Upper lobe of left lung (tissue), 6 donors: ENCODE data around the gene CCDC172. TPM values are rescaled to one million over a fixed set of nuclear protein-coding genes. Genes with fewer than 3 reads are reported as not detected.

Source experiments
- ATAC-seq, 2 donors: fragments of 200-7000 bp; cut with Tn5 transposase; one replicate each; pipeline ENCODE4 v1.9.1; 2022; ENCODE audit warnings: mild to moderate bottlenecking in 2 of 2, moderate library complexity in 2 of 2; ENCODE audit not compliant: low FRiP score in 2 of 2
- DNase-seq, 2 donors: peaks; one replicate each; pipeline ENCODE4 v3.0.0-alpha.2; 2019 to 2020
- H3K27ac ChIP-seq, 4 donors: fragments of 200-600 bp; sonication (generic); one replicate each; pipeline ENCODE4 v1.5.1; 2016 to 2019
- H3K27me3 ChIP-seq, 4 donors: fragments of 200-600 bp; sonication (generic); one replicate each; pipeline ENCODE4 v1.5.1; 2017 to 2019
- H3K36me3 ChIP-seq, 4 donors: fragments of 200-600 bp; sonication (generic); one replicate each; pipeline ENCODE4 v1.5.1; 2016 to 2019
- H3K4me1 ChIP-seq, 4 donors: fragments of 200-600 bp; sonication (generic); one replicate each; pipeline ENCODE4 v1.5.1; 2018 to 2019
- H3K4me3 ChIP-seq, 4 donors: fragments of 200-600 bp; sonication (generic); one replicate each; pipeline ENCODE4 v1.5.1; 2017 to 2019; ENCODE audit warnings: mild to moderate bottlenecking in 2 of 4, moderate library complexity in 1 of 4
- H3K9me3 ChIP-seq, 4 donors: fragments of 200-600 bp; sonication (generic); one replicate each; pipeline ENCODE4 v1.5.1; 2018 to 2019
- EP300 ChIP-seq, 4 donors: sonication (generic); formaldehyde crosslinking; IDR thresholded peaks; one replicate each; pipeline ENCODE4 v1.5.1; 2017; ENCODE audit warnings: antibody characterized with exemption in 4 of 4, control low read depth in 2 of 4
- POLR2A ChIP-seq, 4 donors: fragments of 450-650 bp; IDR thresholded peaks; one replicate each; pipeline ENCODE4 v1.5.1; 2016 to 2017; ENCODE audit warnings: antibody characterized with exemption in 4 of 4, mild to moderate bottlenecking in 2 of 4
- POLR2AphosphoS5 ChIP-seq, 2 donors: sonication (generic); formaldehyde crosslinking; IDR thresholded peaks; one replicate each; pipeline ENCODE4 v1.5.1; 2017; ENCODE audit warnings: antibody characterized with exemption in 2 of 2
- whole genome bisulfite sequencing, 2 donors: methylation state at CpG; one replicate each; pipeline ENCODE4 v1.1.5; 2017 to 2018; 5-methylcytosine and 5-hydroxymethylcytosine counted together
- total RNA-seq, 6 donors: library from RNA; depleted of rRNA in 4 of 6; stranded (reverse); fragments of >200 nt in 4 of 6; gene quantifications; one replicate each; pipeline versions ENCODE4 v1.1.0 to v1.2.1, GENCODE V29; 2016 to 2021
- TF ChIP-seq, protein P1 (sequence below), 6 experiments: fragments of 450-650 bp in 4 of 6; fragments of 200-600 bp in 2 of 6; sonication (generic) in 2 of 6; IDR thresholded peaks; one replicate each; pipeline ENCODE4 v1.5.1; 2016 to 2019; ENCODE audit warnings: antibody characterized with exemption in 6 of 6
- donor health status: DM: no; HTN: no; CAD: no; lungs with moderate emphysema.
- donor health status: DM: no; HTN: yes; CAD: no; lungs with severe emphysema.

CCDC172 gene
- total RNA-seq, 6 donors from 2014 or later: not detected

DNA sequence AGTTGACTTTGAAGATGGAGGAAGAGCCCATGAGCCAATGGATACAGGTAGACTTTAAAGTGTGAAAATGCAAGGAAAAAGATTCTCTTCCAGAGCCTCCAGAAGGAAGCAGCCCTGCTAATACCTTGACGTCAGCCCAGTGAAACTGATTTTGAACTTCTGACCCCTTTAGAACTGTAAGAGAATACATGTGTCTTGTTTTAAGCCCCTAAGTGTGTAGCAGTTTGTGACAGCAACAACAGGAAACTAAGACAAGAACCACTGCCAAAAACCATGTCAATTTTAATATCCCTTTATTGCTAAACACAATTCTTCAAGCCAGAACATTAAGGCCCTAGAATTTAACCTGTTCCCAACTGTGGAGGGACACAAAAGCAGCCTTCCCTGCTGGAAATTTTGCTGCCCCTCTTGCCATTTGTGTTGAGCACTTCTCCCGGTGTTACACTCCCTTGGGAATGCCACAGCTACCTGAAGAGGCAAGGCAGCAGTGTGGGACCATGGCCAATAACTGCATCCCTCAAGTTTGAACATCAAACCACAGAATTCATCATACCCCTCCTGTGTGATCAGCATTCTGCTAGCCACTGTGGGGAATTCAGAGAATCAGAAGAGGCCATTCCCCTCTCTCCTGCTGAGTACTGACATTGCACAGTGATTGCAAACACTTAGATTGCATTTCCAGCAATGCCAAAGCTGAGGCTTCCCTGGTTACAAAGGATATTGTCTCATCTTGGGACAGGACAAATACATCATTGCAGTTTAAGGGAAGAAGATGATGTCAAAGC lies 12.3 kb upstream of the CCDC172 start:
- ATAC-seq (no peak), DNase-seq (no peak)
- no peaks in the 10 kb centered on the region for H3K9me3 ChIP-seq
- H3K4me3 ChIP-seq: no peak overlapping the region
- no peaks in the 10 kb centered on the region for H3K4me1 ChIP-seq
- no peaks in the 10 kb centered on the region for H3K27me3 ChIP-seq
- no peak for TF ChIP-seq EP300 (IDR thresholded peaks at IDR 0.05)
- TF ChIP-seq, protein P1, sequence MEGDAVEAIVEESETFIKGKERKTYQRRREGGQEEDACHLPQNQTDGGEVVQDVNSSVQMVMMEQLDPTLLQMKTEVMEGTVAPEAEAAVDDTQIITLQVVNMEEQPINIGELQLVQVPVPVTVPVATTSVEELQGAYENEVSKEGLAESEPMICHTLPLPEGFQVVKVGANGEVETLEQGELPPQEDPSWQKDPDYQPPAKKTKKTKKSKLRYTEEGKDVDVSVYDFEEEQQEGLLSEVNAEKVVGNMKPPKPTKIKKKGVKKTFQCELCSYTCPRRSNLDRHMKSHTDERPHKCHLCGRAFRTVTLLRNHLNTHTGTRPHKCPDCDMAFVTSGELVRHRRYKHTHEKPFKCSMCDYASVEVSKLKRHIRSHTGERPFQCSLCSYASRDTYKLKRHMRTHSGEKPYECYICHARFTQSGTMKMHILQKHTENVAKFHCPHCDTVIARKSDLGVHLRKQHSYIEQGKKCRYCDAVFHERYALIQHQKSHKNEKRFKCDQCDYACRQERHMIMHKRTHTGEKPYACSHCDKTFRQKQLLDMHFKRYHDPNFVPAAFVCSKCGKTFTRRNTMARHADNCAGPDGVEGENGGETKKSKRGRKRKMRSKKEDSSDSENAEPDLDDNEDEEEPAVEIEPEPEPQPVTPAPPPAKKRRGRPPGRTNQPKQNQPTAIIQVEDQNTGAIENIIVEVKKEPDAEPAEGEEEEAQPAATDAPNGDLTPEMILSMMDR (IDR thresholded peaks at IDR 0.05): no peak
- no peak for TF ChIP-seq POLR2A (IDR thresholded peaks at IDR 0.05)
- no peak for TF ChIP-seq POLR2AphosphoS5 (IDR thresholded peaks at IDR 0.05)
- 57 to 72% methylated on average over 2 of the region's 2 CpGs for WGBS, 2 donors
- H3K27ac ChIP-seq: no peak overlapping the region
- H3K36me3 ChIP-seq: no peaks in the 10 kb centered on the region

DNA sequence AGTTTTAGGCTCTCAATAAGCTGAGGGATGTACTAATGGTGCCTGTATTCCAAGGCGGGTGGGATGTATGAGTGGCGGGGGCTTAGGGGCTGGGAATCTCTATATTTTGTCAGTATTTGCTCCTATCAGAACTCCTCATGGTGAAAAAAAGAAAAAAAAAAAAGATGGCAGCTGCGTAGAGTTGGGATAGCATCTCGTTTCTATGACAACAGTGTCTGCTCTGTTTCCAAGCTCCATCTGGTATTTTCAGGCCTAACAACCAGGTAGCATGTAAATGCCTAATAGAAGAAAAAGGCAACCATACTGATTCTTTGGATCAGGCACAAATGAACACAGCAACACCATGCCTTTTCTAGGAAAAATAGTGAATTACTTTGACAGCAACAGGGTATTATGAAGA lies 11.7 kb upstream of the CCDC172 start:
- Histone ChIP-seq H3K27me3 (no peaks in the 10 kb centered on the region), H3K9me3 (no peaks in the 10 kb centered on the region), H3K36me3 (no peaks in the 10 kb centered on the region), H3K4me3 (no peak overlapping the region), H3K27ac (no peak overlapping the region), H3K4me1 (no peaks in the 10 kb centered on the region)
- WGBS, 2 donors: 83 to 85% methylated on average over 4 of the region's 4 CpGs
- TF ChIP-seq, protein P1 (IDR thresholded peaks at IDR 0.05): no peak
- TF ChIP-seq POLR2AphosphoS5 (IDR thresholded peaks at IDR 0.05): no peak
- no peak for TF ChIP-seq EP300 (IDR thresholded peaks at IDR 0.05)
- no peak for TF ChIP-seq POLR2A (IDR thresholded peaks at IDR 0.05)
- no peak for DNase-seq
- no peak for ATAC-seq

DNA sequence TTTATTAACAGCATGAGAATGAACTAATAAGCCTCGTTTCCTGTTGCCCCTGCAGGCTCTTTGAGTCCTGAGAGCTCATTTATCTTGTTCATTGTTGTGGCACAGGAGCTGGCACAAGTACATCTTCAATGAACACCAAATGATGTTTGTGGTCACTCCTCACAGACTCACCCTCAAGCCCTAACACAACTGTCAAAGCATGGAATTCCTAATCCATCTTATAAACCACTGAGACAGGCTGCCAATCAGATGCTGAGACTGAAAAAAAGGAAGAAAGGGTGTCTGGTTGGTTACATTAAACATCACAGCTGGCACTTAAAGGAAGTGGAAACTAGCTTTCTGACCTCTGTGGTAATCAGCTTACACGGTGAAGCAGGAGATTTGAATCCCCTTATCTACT lies 7.7 kb upstream of the CCDC172 start:
- 5 to 19% methylated on average over 2 of the region's 2 CpGs for WGBS, 2 donors
- H3K4me1 ChIP-seq: no peaks in the 10 kb centered on the region
- no peak for TF ChIP-seq POLR2AphosphoS5 (IDR thresholded peaks at IDR 0.05)
- TF ChIP-seq POLR2A (IDR thresholded peaks at IDR 0.05): no peak
- TF ChIP-seq, protein P1 (IDR thresholded peaks at IDR 0.05): no peak
- TF ChIP-seq EP300 (IDR thresholded peaks at IDR 0.05): no peak

DNA sequence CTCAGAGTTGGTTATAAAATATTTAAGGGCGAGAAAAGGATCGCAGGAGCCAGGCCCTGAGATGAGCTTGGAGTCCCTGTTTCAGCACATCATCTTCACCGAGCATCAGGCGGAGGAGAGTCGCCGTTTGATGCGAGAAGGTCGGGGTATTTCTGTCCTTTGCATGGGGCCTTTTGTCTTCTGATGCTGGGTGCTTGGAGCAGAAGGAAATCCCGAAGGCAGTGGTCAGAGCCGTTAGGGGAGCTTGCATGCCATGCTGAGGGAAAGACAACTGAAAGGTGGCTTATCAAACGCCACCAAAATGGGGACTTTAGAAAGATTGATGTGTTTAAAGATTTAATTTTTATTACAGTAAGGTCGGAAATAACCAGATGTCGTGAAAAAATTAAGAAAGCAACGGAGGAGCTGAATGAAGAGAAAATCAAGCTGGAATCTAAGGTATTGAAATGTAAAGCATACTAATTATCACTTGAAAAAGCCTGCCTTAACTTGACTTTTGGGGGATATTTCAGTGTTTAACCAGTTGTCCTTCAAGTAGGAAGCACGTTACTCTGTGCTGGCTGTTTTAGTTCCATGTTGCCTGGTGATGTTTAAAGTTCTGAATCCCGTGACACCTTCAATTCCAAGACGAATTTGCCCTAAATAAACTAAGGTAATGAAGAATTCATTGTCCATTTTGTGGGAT lies 845 bp downstream of the CCDC172 start:
- Histone ChIP-seq H3K36me3 (no peaks in the 10 kb centered on the region), H3K27me3 (no peaks in the 10 kb centered on the region), H3K4me3 (no peak overlapping the region), H3K4me1 (no peaks in the 10 kb centered on the region), H3K27ac (no peak overlapping the region), H3K9me3 (no peaks in the 10 kb centered on the region)
- no peak for DNase-seq
- TF ChIP-seq, protein P1 (IDR thresholded peaks at IDR 0.05): no peak
- no peak for TF ChIP-seq EP300 (IDR thresholded peaks at IDR 0.05)
- TF ChIP-seq POLR2AphosphoS5 (IDR thresholded peaks at IDR 0.05): no peak
- no peak for TF ChIP-seq POLR2A (IDR thresholded peaks at IDR 0.05)
- ATAC-seq: no peak
- WGBS, 2 donors: 45 to 46% methylated on average over 17 of the region's 17 CpGs

More for the DNA sequence above, 7.7 kb upstream of the CCDC172 start:
- Histone ChIP-seq H3K9me3 (no peaks in the 10 kb centered on the region), H3K27me3 (no peaks in the 10 kb centered on the region), H3K36me3 (no peaks in the 10 kb centered on the region), H3K27ac (no peak overlapping the region), H3K4me3 (no peak overlapping the region)
- ATAC-seq (no peak), DNase-seq (no peak)
